Neural progenitor cell (in vitro differentiated cells): ENCODE measurements around the gene GTPBP1.

Experiments
- CTCF ChIP-seq: fragments of 200-600 bp; sonication (generic); IDR thresholded peaks from 2 replicates; pipeline ENCODE4 v1.5.1; 2017; ENCODE audit warnings: antibody characterized with exemption, mild to moderate bottlenecking
- EZH2phosphoT487 ChIP-seq: fragments of 200-600 bp; sonication (generic); IDR thresholded peaks from 2 replicates; pipeline ENCODE4 v1.6.1; 2017; ENCODE audit warnings: antibody characterized with exemption

GRCh38 chr22:38697425-38698089, 8.2 kb upstream of the GTPBP1 start:
- TF ChIP-seq CTCF (no peak), EZH2phosphoT487 (no peak)
